ENCODE measurements around the gene PTPRE.

The PTPRE gene

GRCh38 chr10:127983344-127984100 lies 76.6 kb downstream of the PTPRE start:
- TF ChIP-seq TAF1 (IDR thresholded peaks at IDR 0.05; ENCODE audit: borderline replicate concordance, insufficient read depth, low read length) = no peak
- TF ChIP-seq POLR2AphosphoS5 (IDR thresholded peaks at IDR 0.05; ENCODE audit: low read depth, low read length) = no peak
- no peak for TF ChIP-seq REST (IDR thresholded peaks at IDR 0.05; ENCODE audit: insufficient read depth in 1 of 2, low read depth in 2 of 2, low read length in 2 of 2)
- no peak for TF ChIP-seq FOXP2 (optimal IDR thresholded peaks at IDR 0.05; ENCODE audit: borderline replicate concordance, extremely low read depth, extremely low read length, insufficient read depth)
- no peak for TF ChIP-seq SIN3A (IDR thresholded peaks at IDR 0.05; ENCODE audit: borderline replicate concordance, insufficient read depth, low read length)

- TF ChIP-seq FOXP2 (optimal IDR thresholded peaks at IDR 0.05; ENCODE audit: borderline replicate concordance, extremely low read depth, extremely low read length, insufficient read depth) (no peak), POLR2AphosphoS5 (IDR thresholded peaks at IDR 0.05; ENCODE audit: low read depth, low read length) (no peak), REST (IDR thresholded peaks at IDR 0.05; ENCODE audit: insufficient read depth in 1 of 2, low read depth in 2 of 2, low read length in 2 of 2) (no peak), TAF1 (IDR thresholded peaks at IDR 0.05; ENCODE audit: borderline replicate concordance, insufficient read depth, low read length) (no peak), SIN3A (IDR thresholded peaks at IDR 0.05; ENCODE audit: borderline replicate concordance, insufficient read depth, low read length) (no peak)
These were observed 78.0 kb downstream of the PTPRE start for GRCh38 chr10:127984945-127985344.

DNA sequence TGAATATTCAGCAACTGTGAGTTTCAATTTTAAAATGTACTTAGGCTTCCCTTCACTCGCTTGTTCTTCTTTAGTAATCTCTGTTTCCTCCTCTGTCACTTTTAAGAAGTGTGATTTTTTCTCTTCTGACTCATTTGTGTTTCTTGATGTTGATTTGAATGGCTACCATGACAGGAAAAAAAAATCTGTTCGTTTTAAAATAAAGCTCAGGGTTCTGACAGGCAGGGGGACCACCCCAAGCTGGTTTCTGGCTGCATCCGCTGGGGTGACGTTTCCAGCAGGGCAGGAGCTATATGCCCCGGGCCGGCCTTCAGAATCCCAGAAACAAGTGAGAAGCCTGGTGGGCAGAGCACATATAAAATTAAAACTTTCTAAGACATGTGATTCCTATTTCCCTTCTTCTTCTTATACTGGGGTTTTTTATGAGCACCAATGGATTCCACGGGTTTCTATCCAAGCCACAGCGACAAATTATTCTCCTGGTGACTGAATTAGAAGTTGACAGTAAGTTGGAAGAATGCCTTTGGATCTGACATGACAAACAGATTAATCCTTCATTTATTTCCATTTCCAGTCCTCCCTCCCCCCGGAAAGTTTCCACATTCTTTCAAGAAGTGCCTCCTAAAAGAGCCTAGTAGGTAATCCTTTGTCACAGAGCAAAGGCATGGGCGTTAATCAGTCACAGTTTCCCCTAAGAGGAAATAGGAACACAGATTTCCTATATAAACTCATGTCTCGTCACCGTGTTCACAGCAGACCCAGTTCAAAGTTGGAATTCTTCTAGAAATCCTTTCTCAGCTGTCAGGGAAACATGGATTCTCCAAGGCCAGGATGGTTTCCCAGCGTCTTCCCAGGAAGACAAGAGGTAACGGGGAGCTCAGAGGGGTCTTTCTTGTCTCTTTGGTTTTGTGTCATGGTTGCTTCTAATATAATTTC lies 79.9 kb downstream of the PTPRE start:
- TF ChIP-seq SIN3A (IDR thresholded peaks at IDR 0.05; ENCODE audit: borderline replicate concordance, insufficient read depth, low read length) = no peak
- TF ChIP-seq TAF1 (IDR thresholded peaks at IDR 0.05; ENCODE audit: borderline replicate concordance, insufficient read depth, low read length) = no peak
- TF ChIP-seq POLR2AphosphoS5 (IDR thresholded peaks at IDR 0.05; ENCODE audit: low read depth, low read length) = no peak
- no peak for TF ChIP-seq REST (IDR thresholded peaks at IDR 0.05; ENCODE audit: insufficient read depth in 1 of 2, low read depth in 2 of 2, low read length in 2 of 2)
- no peak for TF ChIP-seq FOXP2 (optimal IDR thresholded peaks at IDR 0.05; ENCODE audit: borderline replicate concordance, extremely low read depth, extremely low read length, insufficient read depth)

DNA sequence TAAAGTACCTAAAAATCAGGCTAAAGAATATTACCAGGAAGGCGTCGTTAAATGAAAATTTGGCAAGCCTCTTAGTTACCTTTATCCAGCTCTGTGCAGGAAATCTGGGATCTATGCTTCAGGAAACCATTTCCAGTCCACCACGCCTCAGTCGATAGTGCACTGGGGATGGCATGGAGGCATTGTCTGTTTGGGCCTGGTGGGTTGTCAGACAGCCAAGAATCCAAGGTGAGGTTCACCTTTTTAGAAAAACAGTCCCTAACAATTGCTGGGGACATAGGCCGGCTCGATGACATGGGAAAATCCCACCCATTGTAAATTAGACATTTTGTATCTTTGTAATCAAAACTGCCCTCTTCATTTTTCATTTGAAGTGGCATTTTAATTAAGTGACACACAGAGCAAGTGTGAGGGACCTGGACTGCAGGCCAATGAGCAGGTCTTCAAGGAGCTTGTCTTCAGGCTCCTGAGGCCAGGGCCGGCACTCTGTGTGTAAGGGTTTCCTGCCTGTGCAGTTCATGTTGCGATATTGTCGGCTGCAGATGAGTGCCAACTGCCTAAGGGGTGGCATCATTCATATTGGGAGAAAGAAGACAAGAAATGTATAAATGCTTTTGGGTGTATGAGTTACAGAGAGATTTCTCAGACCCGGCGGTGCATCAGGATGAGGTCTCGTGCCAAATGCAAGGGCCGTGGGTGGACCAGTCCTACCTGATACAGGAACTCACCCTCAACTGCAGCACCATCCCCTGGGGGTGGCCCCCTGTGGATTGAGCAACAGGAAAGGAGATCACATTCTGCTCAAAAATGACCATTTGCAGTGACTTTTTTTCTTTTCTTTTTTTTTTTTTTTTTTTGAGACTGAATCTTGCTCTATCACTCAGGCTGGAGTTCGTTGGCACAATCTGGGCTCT lies 80.8 kb downstream of the PTPRE start:
- TF ChIP-seq TAF1 (IDR thresholded peaks at IDR 0.05; ENCODE audit: borderline replicate concordance, insufficient read depth, low read length) (no peak), REST (IDR thresholded peaks at IDR 0.05; ENCODE audit: insufficient read depth in 1 of 2, low read depth in 2 of 2, low read length in 2 of 2) (no peak), SIN3A (IDR thresholded peaks at IDR 0.05; ENCODE audit: borderline replicate concordance, insufficient read depth, low read length) (no peak), FOXP2 (optimal IDR thresholded peaks at IDR 0.05; ENCODE audit: borderline replicate concordance, extremely low read depth, extremely low read length, insufficient read depth) (no peak), POLR2AphosphoS5 (IDR thresholded peaks at IDR 0.05; ENCODE audit: low read depth, low read length) (no peak)

Data from PFSK-1 (cell line).